PFSK-1 (cell line): ENCODE measurements around the gene KIF27.

ENCODE experiments used
- POLR2AphosphoS5 ChIP-seq: IDR thresholded peaks from 2 replicates; pipeline ENCODE4 v1.6.1; 2012; ENCODE audit warnings: low read depth, mild to moderate bottlenecking, control low read depth, low read length, moderate library complexity
- REST ChIP-seq, 2 experiments: IDR thresholded peaks; 2 replicates each; pipeline versions ENCODE4 v1.6.1 to v1.8.0; 2011 to 2012; ENCODE audit warnings: low read depth in 2 of 2, low read length in 2 of 2, control low read depth in 1 of 2, inconsistent platforms in 1 of 2, mild to moderate bottlenecking in 1 of 2, moderate library complexity in 1 of 2; ENCODE audit not compliant: insufficient read depth in 1 of 2
- SIN3A ChIP-seq: IDR thresholded peaks from 2 replicates; pipeline ENCODE4 v1.6.1; 2012; ENCODE audit warnings: mild to moderate bottlenecking, low read length, moderate library complexity, borderline replicate concordance; ENCODE audit not compliant: insufficient read depth

GRCh38 chr9:83940590-83941303, 19.5 kb upstream of the KIF27 start:
- TF ChIP-seq SIN3A (no peak), REST (IDR thresholded peaks at IDR 0.05; ENCODE audit: insufficient read depth in 1 of 2, low read depth in 2 of 2, low read length in 2 of 2) (no peak), POLR2AphosphoS5 (no peak)
